Amniotic epithelial cell (primary cell): ENCODE measurements around the gene PDZD2.
"Not testable (repeated sequence)": the region's sequence is repeated elsewhere in the genome, so short reads cannot be mapped to it uniquely, and the experiment has no call there.

Experiments used
- DNase-seq: peaks from one replicate; pipeline ENCODE4 v3.0.0-alpha.2; 2010; ENCODE audit warnings: low read depth

Gene PDZD2

DNA sequence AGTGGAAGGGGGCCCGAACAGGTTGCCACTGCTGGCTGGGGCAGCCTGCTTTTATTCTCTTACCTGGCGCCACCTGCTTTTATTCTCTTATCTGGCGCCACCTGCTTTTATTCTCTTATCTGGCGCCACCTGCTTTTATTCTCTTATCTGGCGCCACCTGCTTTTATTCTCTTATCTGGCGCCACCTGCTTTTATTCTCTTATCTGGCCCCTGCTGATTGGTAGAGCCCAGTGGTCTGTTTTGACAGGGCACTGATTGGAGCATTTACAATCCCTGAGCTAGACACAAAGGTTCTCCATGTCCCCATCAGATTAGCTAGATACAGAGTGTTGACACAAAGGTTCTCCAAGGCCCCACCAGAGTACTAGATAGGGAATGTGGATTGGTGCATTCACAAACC lies 52.5 kb downstream of the PDZD2 start:
- DNase-seq: not testable (repeated sequence)

DNA sequence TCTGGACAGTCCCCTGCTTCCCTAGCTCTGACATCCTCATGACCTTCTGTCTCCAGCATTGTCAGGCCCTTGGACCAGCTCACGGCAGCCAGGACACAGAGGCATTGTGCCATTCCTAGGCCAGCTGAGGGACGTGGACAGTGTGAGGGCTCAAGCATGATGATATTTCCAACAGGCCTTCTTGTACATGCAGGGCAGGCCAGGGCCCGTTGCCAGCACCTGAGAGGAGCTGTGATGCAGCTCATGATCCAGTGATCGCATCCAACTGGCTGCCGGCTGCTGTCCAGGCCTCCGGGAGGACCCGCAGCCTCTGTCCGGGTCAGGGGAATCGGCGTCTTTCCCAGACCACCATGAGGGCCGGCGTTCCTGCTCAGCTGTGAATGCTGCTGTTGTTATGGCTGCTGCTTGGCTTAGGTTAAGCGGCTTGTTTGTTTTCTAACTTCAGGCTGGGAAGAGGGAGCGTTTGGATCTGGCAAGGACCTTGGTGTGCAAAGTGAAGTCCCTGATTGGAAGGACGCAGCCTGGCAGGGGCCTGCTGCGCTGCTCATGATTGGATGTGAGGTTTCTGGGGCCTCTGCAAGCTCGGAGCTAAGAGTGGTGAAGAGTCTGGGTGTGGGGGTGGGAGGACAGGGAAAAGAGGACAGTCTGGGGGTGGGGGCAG lies 53.8 kb downstream of the PDZD2 start:
- no peak for DNase-seq

DNA sequence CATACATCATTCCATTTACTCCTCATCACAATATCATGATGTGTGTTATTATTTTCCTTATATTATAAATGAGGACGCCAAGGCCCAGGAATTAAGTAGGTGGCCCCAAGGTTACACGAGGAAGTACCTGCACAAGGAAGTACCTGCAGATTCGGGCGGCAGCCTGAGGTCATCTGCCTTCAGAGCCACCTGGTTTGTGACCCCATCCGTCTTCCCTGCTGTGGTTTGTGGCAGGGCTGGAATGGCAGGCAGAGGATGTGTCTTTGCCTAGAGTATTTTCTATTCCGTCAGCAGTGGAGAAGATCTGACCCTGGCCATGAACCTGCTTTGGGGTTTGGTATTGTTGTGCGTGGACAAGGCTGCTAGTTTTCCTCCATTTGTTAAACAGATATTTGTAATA lies 59.7 kb downstream of the PDZD2 start:
- DNase-seq: no peak

DNA sequence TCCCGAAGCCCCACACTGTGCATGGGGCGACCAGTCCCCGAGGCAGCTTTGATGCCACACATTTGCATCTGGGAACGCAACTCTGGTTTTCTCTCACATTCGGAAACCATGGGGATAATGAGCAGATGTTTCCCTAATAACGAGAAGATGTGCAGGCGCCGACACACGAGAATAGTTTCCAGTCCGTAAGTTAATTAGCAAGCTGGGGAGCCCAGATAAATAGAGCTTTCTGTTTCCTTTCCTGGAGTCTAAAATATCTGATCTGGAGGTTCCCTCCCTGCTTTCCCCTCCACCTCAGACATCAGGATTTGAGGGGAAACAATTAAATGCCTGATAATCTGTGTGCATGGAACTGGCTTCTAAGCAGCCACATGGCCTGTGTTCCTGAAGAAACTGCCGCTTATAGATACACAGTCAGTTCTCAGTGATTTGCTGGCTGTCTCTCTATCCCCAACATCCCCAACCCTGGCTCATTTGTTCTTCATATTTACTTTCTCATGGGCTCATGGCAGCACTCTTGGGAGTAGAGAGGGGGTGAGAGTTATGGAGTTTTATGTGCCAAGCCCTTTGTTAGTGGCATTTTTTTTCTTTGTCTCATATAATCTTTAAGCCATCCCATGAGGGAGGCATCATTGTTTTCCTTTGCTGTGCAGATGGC lies 62.8 kb downstream of the PDZD2 start:
- no peak for DNase-seq

DNA sequence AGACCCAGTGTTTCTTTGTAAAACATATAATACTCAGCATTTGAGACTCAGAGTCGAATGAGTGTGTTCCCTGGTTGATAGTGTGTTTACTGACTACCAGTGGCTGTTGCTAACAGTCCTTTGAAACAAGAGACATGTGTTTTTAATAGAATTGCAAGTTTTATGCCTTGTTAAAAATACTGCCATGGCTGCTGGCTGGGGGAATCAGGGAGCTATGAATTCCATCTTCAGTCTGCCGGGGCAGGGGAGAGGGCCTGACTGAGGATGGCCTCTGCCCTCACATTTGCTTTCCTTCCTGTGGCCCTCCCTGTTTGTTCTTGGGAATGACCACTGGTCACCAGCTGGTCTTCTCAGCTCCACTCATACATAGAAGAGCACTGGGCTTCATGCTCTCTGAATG lies 63.8 kb downstream of the PDZD2 start:
- DNase-seq: no peak

DNA sequence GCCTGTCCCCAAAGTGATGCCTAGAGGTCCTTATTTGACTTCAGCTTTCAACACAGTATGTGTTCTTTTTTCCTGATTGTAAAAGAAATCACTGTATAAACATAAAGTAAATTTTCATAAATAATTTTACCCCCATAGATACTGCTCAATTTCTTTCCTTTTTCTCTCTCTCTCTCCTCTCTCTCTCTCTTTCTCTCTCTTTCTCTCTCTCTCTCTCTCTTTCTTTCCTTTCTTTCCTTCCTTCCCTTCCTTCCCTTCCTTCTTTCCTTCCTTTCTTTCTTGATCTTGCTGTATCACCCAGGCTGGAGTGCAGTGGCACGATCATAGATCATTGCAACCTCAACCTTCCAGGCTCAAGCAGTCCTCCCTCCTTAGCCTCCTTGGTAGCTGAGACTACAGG lies 64.8 kb downstream of the PDZD2 start:
- no peak for DNase-seq

DNA sequence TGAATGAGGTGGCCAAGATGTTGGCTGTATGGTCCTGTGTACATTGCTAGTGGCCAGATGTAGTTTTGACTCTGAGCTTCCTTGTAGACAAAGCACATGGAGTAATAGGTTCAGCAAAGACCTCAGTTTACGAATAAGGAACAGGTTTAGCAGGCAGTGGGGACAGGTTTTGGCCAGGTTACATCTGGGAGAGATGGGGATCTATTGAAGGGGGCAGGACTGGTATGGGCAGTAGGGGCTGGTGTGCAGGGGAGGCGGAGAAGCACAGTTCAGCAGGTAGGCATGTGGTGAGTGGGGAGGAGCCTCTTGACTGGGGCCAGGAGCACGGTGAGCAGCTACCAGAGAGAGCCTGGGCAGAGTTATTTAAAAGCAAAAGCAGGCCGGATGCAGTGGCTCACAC lies 67.3 kb downstream of the PDZD2 start:
- no peak for DNase-seq

DNA sequence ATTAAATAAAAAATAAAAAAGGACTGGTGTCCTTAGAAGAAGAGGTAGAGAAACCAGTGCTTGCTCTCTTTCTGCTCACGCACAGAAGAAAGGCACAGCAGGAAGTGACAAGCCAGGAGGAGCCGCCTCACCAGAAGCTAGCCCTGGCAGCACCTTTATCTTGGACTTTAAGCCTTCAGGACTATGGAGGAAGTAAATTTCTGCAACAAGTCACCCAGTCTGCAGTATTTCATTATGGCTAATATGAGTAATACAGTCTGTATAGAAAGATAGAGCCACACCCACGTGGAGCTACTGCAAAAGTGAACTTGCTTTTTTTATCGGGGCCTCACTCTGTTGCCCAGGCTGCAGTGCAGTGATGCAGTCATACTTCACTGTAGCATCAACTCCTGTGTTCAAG lies 68.4 kb downstream of the PDZD2 start:
- no peak for DNase-seq

DNA sequence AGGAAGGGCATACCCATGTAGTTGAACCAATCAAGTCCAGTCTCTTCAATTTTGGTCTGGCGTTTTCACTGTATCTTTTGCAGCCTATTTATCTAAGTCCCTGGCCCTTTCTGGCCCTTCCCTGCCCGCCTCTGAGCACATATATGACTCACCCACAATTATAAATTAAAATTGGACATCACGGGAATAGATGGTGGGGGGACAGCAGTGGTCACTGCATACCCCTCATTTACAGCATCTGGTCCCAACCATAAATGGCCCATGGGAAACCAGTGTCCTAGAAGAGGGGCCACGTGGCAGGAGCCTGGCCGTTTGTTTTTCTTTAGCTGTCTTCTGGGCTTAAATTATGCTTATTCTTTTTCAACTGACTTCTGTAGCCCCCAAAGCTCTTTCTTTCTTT lies 69.2 kb downstream of the PDZD2 start:
- DNase-seq: no peak

DNA sequence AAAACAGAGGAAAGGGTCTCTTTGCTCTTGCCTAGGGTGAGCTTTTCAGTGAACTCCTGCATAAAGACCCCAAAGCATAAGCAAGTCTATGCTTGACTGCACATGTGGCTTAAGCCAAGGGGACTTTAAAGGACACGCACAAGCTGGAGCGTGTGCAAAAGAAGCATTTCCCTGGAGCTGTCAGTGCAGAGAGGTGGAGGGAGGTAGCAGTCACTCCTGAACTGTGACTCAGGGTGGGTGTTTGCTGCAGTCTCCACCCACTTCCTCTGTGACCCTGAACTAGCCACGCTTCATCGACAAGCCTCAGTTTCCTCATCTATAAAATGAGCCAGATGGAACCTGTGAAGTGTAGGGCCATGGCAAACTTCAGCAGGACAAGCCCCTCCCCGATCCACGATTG lies 72.4 kb downstream of the PDZD2 start:
- no peak for DNase-seq

DNA sequence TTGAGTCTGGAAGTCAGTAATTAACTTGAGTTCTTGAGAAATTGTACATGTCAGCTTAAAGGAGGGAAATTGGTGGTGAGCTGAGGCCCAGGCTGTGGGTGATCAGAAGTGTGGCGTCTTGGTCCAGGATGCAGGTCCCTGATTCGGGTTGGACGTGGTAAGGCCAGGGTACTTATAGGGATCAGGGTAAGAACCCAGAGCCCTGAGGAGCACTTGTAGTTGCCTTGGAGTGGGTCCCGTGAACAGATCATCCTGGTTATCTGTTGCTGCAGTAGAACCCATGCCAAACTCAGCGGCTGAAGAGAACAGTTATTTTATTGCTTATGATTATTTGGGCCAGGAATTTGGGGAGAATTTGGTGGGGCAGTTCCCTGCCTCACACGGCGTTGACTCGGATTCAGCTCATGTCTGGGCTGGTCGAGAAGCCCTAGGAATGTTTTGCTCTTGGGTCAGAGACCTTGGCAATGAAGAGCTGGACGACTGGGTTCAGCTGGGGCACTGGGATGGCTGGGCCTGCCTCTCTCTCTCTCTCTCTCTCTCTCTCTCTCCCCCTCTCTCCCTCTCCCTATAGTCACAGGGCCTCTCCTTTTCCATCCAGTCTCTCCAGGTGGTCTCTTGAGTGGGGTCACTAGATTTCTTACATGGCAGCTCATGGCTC lies 73.1 kb downstream of the PDZD2 start:
- no peak for DNase-seq

DNA sequence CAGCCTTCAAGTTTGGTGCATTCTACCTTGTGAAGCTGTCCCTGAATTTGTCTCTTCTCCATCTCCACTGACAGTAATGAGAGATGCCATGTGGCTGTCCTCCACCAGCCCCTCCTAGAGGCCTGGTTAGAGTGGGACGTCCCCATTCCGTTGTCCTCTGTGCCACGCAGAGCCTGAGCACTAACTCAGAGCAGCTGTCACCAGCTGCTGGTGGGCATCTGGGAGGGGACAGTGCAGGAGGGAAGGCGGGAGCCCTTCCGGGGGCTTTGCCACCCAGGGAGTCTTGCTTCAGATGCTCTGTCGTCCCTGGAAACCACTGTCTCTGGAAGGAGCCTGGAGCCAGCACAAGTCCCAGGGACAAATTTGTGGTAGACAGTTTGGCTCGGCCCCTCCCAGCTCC lies 78.6 kb downstream of the PDZD2 start:
- no peak for DNase-seq

DNA sequence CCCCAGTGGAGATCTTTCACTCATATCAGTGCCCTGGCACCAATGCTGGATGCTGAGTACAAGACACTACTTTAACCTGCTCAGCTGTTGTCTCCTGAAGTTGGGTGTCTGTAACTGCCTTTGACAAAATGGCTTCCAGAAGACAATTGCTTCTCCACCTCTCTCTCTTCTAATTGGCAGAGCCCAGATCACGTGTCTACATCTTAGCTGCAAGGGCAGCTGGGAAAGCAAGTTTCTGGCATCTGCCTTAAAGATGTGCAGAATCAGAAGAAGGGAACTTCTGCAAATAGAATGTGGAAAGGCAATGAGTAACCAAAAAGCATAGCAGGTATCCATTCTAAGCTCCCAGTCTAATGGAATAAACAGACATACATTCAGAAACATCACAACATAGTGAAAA lies 81.1 kb downstream of the PDZD2 start:
- no peak for DNase-seq

DNA sequence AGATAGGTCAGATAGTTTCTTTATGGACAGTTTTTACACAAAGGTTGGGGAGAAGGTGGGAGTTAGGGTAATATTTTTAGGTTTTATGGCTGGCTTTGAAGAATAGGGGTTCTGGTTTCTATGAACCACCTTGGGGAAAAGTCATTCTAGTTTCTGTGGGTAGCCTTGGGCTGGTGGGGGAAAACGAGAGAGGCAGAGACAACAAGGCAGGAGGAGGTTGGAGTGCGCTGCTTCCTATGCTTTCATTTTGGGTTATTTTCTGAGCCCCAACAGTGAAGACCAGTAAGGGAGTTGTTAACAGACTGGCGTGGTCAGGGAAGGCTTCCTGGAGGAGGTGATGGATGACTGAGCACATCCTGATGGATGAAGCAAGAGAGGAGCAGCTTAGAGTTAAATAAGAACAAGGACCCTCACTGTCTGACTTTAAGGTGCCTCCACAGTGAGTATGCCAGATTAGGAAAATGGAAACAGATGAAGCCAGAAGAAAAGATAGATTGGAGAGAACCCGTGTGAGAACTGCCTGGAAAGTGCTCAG lies 81.9 kb downstream of the PDZD2 start:
- DNase-seq: no peak

DNA sequence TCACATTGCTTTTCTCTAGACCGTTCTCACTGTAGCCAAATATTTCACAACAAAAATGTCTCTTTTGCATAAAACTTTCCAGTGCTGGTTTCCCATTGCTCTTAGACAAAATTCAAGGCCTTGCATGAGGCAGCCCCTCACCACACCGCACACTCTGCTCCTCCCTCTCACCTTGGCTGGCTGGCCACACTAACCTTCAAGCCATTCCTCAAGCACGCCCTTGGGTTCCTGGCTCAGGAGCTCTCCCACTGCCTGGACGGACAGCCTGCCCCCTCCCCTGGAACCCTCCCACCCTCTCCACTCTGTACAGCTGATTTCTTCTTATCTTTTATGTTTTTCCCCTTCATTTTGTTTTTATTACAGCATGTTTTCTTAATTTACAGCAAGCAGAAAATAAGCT lies 83.2 kb downstream of the PDZD2 start:
- no peak for DNase-seq

DNA sequence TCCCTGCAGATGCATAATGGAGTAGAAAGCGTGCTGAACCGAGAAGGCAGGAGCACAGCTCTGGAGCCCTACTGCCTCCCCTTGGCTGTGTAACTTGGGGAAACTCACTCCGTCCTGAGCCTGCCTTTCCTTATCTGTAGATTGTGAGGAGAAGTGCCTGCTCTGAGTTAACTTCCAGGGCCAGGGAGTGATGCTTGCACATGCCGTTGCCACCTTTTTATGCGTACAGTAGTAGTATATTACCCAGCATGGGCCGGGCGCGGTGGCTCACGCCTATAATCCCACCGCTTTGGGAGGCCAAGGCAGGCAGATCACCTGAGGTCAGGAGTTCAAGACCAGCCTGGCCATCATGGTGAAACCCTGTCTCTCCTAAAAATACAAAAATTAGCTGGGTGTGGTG lies 87.1 kb downstream of the PDZD2 start:
- DNase-seq: no peak

DNA sequence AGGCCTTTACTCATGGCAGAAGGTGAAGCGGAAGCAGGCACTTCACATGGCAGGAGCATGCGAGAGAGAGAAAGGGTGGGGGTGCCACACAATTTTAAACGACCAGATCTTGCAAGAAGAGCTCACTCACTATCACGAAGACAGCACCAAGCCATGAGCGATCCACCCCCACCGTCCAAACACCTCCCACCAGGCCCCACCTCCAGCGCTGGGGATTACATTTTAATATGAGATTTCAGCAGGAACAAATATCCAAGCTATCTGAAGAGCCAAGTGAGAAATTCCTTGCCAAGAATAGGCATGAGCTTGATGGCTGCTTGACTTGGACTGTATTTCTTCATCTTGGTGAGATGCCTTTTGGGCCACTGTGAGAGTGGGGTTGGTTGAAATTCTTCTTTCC lies 88.0 kb downstream of the PDZD2 start:
- DNase-seq: no peak

DNA sequence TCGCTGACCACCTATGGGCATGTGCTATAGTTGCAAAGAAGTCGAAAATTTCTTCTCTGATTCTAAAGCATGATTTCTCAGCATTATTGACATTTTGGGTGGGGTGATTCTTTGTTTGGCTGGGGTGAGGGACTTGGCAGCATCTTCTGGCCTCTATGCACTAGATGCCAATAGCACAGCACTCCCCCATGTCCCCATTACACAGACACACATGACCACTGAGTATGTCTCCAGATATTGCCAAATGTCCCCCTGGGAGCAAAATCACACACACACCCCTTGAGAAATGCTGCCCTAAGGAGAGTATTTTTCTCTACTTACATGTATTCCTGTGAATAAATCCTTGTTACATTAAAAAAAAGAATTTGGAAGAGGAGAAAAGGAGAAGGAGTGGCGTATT lies 89.1 kb downstream of the PDZD2 start:
- no peak for DNase-seq

DNA sequence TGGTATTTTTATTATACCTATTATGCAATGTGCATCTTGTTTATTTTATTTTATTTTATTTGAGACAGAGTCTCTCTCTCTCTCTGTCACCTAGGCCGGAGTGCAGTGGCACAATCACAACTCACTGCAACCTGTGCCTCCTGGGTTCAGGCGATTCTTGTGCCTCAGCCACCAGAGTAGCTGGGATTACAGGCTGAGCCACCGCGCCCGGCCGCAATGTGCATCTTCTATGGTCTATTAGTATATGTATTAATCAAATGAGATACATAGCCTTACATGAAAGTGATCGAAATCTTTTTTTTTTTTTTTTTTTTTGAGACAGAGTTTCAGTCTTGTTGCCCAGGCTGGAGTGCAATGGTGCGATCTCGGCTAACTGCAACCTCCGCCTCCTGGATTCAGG lies 89.9 kb downstream of the PDZD2 start:
- not testable (repeated sequence) for DNase-seq

DNA sequence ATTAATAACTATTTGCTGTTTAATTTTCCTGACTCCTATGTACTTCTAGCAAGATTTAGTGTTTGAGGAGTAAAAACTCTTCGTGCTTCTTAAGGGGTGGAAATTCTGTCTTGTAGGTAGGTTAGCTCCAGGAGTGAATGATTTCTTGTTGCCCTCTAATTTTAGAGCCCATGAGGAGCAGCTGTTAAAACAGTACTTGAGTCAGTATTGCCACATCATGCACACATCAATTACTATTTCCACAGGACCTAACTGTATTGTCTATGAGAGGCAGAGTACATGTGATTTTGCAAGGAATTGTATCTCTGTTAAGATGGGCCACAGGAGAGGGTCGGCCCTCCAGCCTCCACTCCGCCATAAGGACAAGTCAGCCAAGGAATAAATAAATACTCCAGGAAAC lies 91.2 kb downstream of the PDZD2 start:
- DNase-seq: no peak

DNA sequence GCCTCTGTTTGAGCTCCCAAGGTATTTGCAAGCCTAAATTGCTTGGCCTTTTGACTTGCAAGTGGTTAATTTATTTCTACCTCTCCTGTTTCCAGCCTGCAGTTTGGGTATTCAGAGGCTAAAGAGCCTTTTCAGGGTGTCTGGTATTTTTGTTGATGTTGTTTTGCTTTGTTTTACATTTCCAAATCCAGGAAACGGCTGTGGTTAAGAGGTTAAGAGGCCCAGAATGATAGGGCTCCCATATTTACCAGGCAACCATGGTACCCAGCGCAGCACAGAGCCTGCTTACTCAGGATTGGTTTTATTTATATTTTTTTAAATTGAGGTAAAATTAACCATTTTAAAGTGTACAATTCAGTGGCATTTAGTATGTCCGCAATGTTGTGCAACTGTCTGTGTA lies 92.1 kb downstream of the PDZD2 start:
- DNase-seq: no peak

DNA sequence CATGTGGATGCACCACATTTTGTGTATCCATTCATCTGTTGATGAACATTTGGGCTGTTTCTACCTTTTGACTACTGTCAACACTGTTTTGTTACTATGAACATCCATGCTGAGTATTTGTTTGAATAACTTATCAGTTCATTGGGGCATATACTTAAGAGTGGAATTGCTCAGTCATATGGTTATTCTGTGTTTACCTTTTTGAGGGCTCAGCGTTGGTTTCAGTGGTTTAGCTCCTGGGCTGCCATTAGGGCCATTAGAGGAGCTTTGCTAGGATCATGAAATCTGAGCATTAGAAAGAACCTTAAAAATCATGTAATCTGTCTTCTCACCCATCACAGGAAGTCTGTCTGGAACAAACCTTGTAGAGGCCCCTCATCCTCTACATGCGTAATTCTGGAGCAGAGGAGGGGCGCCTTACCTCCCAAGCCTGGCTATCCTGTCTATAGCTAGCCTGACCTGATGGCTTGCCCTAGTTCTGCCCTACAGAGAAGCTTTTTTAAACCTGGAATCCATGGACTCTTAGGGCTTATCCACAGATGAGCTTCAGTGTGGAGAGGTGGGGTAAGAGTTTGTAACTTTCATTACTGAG lies 92.9 kb downstream of the PDZD2 start:
- DNase-seq: no peak

DNA sequence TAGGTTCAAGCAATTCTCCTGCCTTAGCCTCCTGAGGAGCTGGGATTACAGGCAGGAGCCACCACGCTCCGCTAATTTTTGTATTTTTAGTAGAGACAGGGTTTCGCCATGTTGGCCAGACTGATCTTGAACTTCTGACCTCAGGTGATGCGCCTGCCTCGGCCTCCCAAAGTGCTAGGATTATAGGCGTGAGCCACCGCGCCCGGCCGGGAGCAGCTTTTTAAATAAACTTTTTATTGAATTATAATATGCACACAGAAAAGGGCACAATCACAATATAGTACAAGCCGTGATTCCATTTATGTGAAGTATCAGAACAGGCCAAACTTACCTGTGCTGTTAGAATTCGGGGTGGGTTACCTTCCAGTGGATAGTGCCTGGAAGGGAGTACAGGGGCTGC lies 93.9 kb downstream of the PDZD2 start:
- not testable (repeated sequence) for DNase-seq
